SU-DHL-6 (cell line): ENCODE measurements around the gene AMDHD2.

ENCODE experiments used
- CTCF ChIP-seq: fragments of 200-600 bp; sonication (generic); IDR thresholded peaks from one replicate; pipeline ENCODE4 v1.5.1; 2017; ENCODE audit warnings: antibody characterized with exemption, mild to moderate bottlenecking, low read length, moderate library complexity; ENCODE audit not compliant: insufficient read depth, poor library complexity, severe bottlenecking
- EZH2phosphoT487 ChIP-seq: fragments of 200-600 bp; sonication (generic), shearing (Covaris generic); conservative IDR thresholded peaks from 2 replicates; pipeline ENCODE4 v1.6.1; 2018; ENCODE audit warnings: mild to moderate bottlenecking, antibody characterized with exemption, low read length, moderate library complexity, mixed read lengths

- TF ChIP-seq CTCF (no peak), EZH2phosphoT487 (no peak)
These were observed 19.7 kb upstream of the AMDHD2 start for GRCh38 chr16:2500430-2500917.
